Astrocyte (in vitro differentiated cells and primary cell): ENCODE data around the gene C10orf143.

Experiments used
- CTCF ChIP-seq: IDR thresholded peaks from 2 replicates; pipeline ENCODE4 v1.5.1; 2011; ENCODE audit warnings: low read depth, mild to moderate bottlenecking, inconsistent platforms, low read length, moderate library complexity; ENCODE audit not compliant: insufficient read depth
- EZH2 ChIP-seq: IDR thresholded peaks from 2 replicates; pipeline ENCODE4 v1.6.1; 2012; ENCODE audit warnings: mild to moderate bottlenecking, low read length, inconsistent platforms; ENCODE audit not compliant: insufficient read depth

GRCh38 chr10:130078120-130078519 lies 32.5 kb downstream of the C10orf143 start:
- TF ChIP-seq CTCF (no peak), EZH2 (no peak)
